ENCODE data around the gene GLRX.

The GLRX gene

DNA sequence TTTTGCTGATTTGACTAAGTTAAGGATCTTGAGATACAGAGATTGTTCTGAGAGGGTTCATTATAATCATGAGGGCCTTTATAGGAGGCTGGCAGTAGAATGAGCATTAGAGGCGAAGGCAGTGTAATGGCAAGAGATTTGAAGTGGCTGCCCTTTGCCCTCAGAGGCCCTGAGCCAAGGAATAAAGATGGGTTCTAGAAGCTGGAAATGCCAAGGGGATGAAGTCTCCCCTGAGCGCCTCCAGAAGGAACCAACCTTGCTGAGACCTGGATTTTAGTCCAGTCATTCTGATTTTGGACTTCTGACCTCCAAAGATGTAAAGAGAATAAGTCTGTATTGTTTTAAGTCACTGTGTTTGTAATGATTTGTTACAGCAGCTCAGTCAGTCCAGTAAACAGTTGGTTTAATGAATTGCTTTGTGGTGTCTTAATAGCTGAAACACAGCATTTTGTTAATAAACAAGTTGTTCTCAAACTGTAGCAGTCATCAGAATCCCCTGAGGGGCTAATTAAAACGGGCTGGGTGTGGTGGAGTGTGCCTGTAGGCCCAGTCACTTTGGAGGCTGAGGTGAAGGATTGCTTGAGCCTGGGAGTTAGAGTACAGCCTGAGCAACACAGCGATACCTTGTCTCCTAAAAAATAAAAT lies 23.2 kb downstream of the GLRX start:
- no peak for DNase-seq
- TF ChIP-seq GATA1 (IDR thresholded peaks at IDR 0.05; ENCODE audit: low read depth, low read length) (no peak), POLR2A (IDR thresholded peaks at IDR 0.05; ENCODE audit: low read length) (no peak)

DNA sequence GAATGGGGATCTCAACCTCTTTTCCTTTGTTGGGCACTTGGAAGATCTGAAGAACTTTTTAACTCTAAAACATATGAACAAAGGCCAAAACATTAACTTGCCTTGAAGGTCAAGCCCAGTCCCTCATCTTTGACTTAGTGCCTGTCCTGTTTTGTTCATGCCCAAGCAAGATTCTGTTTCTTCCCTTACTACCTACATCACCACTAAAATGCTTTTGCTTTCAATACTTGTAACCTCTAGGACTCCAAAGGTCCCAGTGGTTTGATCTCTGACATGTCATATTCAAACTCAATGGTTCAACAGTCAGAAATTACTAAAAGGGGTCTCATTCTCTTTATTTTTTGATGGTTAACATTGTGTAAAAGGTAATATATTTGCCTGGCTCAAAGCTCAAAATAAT lies 24.0 kb downstream of the GLRX start:
- TF ChIP-seq GATA1 (IDR thresholded peaks at IDR 0.05; ENCODE audit: low read depth, low read length) (no peak), POLR2A (IDR thresholded peaks at IDR 0.05; ENCODE audit: low read length) (no peak)
- DNase-seq, result no peak

GRCh38 chr5:95798048-95798447 lies 24.5 kb downstream of the GLRX start:
- DNase-seq, result no peak
- TF ChIP-seq GATA1 (IDR thresholded peaks at IDR 0.05; ENCODE audit: low read depth, low read length) (no peak), POLR2A (IDR thresholded peaks at IDR 0.05; ENCODE audit: low read length) (no peak)

DNA sequence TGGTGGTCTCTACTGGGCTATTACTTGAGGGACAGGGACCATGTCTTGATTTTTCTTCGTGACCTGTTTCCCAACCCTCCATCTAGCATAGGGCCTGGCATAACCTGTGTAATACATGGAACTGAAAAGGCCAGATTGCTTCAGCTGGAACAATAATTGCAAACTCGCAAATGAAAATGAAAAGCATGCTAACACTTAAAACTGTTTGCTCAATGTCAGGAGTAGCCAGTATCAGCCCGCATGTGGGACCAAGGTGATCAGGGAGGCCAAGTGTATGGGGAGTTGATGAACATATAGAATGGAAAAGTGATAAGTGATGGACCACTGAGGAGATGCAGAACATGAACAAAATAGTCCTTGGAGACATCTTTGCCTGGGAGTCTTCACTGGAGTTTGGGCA lies 25.2 kb downstream of the GLRX start:
- DNase-seq, result no peak
- TF ChIP-seq GATA1 (IDR thresholded peaks at IDR 0.05; ENCODE audit: low read depth, low read length) (no peak), POLR2A (IDR thresholded peaks at IDR 0.05; ENCODE audit: low read length) (no peak)

DNA sequence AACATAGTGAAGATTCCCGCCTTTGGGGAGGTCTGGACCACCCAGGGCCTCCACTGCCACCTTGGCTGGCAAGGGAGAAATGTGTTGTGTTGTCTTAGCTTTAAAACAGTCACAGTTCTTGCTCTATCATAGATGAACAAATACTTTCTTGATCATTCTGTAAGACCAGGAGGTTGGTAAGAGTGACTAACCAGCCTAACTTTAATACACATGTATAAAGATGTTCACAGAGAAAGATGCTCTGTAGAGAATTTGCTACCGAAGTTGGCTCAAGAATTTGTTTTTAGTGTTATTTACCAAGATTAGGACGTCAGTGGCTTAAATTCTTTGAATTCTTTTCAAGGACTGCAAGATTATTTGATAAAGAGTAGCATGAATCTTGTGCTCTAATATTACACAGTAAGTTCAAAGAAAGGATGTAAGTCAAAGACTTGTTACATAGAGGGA lies 28.4 kb downstream of the GLRX start:
- no peak for DNase-seq
- no peak for TF ChIP-seq GATA1 (IDR thresholded peaks at IDR 0.05; ENCODE audit: low read depth, low read length)

GRCh38 chr5:95791751-95792150 lies 30.8 kb downstream of the GLRX start:
- no peak for DNase-seq
- TF ChIP-seq POLR2A (IDR thresholded peaks at IDR 0.05; ENCODE audit: low read length) (no peak), GATA1 (IDR thresholded peaks at IDR 0.05; ENCODE audit: low read depth, low read length) (no peak)

DNA sequence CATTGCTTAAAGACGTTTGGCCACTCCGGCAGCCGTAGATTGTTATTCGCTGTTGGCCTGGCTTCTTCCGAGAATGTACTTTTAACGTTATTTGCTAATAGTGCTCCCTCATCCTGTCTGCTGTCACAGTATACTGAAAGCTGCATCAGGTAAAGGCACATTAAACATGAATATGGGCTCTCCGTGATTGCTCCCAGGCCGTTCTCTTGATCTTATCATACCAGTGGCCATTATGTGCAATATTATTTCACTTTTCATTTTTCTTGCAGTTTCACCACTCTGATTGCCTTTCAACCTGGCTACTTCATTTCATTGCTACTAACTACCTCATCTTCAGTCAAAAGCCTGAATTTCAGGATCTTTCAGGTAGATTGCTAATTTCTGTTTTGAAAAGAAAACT lies 34.0 kb downstream of the GLRX start:
- DNase-seq, result no peak
- TF ChIP-seq POLR2A (IDR thresholded peaks at IDR 0.05; ENCODE audit: low read length) (no peak), GATA1 (IDR thresholded peaks at IDR 0.05; ENCODE audit: low read depth, low read length) (no peak)

GRCh38 chr5:95786821-95787418 lies 35.6 kb downstream of the GLRX start:
- DNase-seq, result peak in 1 of 2 experiments; percentile 26
- TF ChIP-seq POLR2A (IDR thresholded peaks at IDR 0.05; ENCODE audit: low read length) (peak; percentile 6), GATA1 (IDR thresholded peaks at IDR 0.05; ENCODE audit: low read depth, low read length) (no peak)

GRCh38 chr5:95784514-95785302 lies 37.8 kb downstream of the GLRX start:
- DNase-seq, result no peak
- TF ChIP-seq GATA1 (IDR thresholded peaks at IDR 0.05; ENCODE audit: low read depth, low read length) (no peak), POLR2A (IDR thresholded peaks at IDR 0.05; ENCODE audit: low read length) (no peak)

- no peak for TF ChIP-seq GATA1 (IDR thresholded peaks at IDR 0.05; ENCODE audit: low read depth, low read length)
- TF ChIP-seq POLR2A (IDR thresholded peaks at IDR 0.05; ENCODE audit: low read length), result no peak
- DNase-seq, result no peak
These were observed 38.9 kb downstream of the GLRX start for GRCh38 chr5:95783661-95784060.

DNA sequence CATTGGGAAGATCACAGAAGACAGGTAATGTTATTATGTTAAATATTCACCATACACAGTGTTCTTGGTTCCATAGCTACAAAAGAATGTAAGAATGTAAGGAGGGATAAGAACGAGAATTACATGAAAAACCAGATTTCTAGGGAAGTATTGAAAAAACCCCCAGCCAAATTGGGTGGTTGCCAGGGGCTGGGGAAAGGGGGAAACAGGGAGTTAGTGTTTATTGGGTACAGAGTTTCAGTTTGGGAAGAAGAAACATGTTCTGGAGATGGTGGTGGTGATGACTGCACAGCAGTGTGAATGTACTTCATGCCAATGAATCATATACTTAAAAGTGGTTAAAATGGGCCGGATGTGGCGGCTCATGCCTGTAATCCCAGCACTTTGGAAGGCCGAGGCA lies 40.3 kb downstream of the GLRX start:
- no peak for DNase-seq
- TF ChIP-seq POLR2A (IDR thresholded peaks at IDR 0.05; ENCODE audit: low read length) (no peak), GATA1 (IDR thresholded peaks at IDR 0.05; ENCODE audit: low read depth, low read length) (no peak)

DNA sequence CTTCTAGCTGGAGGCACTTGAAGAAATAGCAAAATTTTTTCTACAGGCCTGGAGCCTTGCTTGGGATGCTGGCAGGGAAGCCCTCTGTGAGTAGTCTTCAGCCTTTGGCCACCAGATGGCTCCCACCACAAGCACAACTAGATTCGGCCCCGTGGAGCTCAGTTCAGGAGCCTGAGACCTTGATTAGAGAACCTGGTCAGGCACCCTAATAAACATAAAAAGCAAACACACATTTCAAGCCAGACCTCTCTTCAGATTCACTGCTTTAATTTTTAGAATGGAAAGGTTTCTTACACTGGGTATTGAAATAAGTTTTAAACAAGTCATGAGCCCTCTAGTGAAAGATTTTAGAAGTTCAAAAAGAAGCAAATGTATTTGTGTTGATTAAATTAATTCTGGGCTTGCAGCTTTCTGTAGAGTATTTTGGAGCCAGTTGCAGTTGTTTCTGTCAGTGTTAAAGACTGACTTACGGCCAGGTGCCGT lies 41.4 kb downstream of the GLRX start:
- no peak for TF ChIP-seq GATA1 (IDR thresholded peaks at IDR 0.05; ENCODE audit: low read depth, low read length)
- TF ChIP-seq POLR2A (IDR thresholded peaks at IDR 0.05; ENCODE audit: low read length), result no peak
- DNase-seq, result peak; percentile 82 to 89

DNA sequence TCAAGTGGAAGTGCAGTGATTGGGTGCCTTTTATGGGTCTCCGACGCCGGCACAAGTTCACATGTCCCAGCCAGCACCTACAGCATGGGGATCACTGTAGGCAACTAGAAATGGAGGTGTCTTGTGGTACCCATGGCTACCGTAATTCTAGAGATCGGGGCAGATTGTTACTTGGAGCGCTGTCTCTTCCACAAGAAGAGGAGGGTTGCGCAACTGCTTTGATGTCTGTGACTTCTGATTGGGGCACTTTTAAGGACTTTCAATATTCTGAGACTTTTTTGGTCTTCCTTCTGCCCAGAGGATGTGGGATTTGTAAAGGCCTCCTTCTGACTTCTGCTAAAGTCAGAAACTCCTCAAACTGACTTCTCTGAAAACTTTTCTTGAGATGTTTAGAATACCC lies 41.9 kb downstream of the GLRX start:
- DNase-seq, result peak; percentile 31 to 50
- TF ChIP-seq GATA1 (IDR thresholded peaks at IDR 0.05; ENCODE audit: low read depth, low read length) (no peak), POLR2A (IDR thresholded peaks at IDR 0.05; ENCODE audit: low read length) (no peak)

- TF ChIP-seq GATA1 (IDR thresholded peaks at IDR 0.05; ENCODE audit: low read depth, low read length), result no peak
- no peak for TF ChIP-seq POLR2A (IDR thresholded peaks at IDR 0.05; ENCODE audit: low read length)
- no peak for DNase-seq
These were observed 42.9 kb downstream of the GLRX start for GRCh38 chr5:95779611-95780010.

Measured in erythroblast (primary cell).